ENCODE measurements around the gene DCST2. TPM values are rescaled to one million over a fixed set of nuclear protein-coding genes. Genes with fewer than 3 reads are reported as not detected.

DCST2 gene
- total and polyA plus RNA-seq, 2 of the 8 experiments (the other 6 are each of a cell fraction or from before 2014, with no cell fraction given): 0.43 to 2.1 TPM

DNA sequence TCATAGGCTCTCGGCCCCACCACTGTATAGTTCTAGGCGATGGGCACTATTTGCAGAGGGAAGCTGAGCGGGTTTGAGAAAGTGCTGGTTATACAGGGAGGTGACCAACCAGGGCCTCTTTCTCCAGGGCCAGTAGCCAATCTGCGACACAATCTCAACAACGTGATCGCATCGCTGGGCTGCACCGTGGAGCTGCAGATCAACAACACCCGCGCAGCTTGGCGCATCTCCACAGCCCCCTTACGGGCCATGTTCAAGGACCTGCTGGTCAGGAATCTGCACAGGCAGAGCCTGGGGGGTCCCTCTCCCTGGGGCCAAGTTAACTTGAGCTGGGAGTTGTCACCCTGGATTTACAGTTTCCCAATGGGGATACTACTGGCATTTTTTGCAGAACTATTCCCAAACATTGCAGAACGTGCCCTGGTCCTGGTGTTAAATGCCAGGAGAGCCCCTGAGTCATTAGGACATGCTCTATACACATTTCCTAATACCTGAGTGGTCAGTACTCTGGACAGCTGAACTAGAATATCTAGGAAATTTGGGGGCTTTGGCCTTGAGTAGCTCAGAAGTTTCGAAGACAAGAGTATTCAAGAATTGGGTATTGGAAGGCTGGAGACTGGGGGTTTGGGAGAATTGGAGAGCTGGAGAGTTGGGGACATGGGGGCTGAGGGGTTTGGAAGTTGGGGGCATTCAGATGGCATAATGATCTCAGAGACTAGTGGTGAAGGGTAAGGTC, 6.9 kb upstream of the DCST2 start:
- H3K79me2 ChIP-seq (ENCODE audit: control insufficient read depth in 1 of 2, insufficient read depth in 2 of 2, low read length in 2 of 2): no peaks in the 10 kb centered on the region
- H3K36me3 ChIP-seq (ENCODE audit: control insufficient read depth in 2 of 4, insufficient read depth in 4 of 4, low read length in 3 of 4): no peaks in the 10 kb centered on the region
- H4K5ac ChIP-seq (ENCODE audit: insufficient read length, low read depth, low read length): no peak overlapping the region
- H3K23ac ChIP-seq (ENCODE audit: insufficient read length): no peak overlapping the region
- no peak overlapping the region for H3K9ac ChIP-seq (replicated peaks in 1 of 4; ENCODE audit: extremely low read depth in 1 of 4, low read depth in 3 of 4, low read length in 3 of 4)
- no peak overlapping the region for H3K14ac ChIP-seq (ENCODE audit: insufficient read length)
- no peak overlapping the region for H2AK5ac ChIP-seq (ENCODE audit: low read depth, low read length)
- no peak overlapping the region for H2AFZ ChIP-seq (ENCODE audit: low read length)
- no peak overlapping the region for H2BK20ac ChIP-seq (ENCODE audit: low read length)
- no peak overlapping the region for H2BK120ac ChIP-seq (replicated peaks; ENCODE audit: low read depth, low read length)
- WGBS, 2 experiments (ENCODE audit: extremely low coverage in 1 of 2, insufficient coverage in 1 of 2, insufficient read length in 1 of 2, insufficient replicate concordance in 2 of 2, low coverage in 1 of 2, low lambda C conversion rate in 2 of 2, missing lambda C conversion rate in 1 of 2): 94% methylated on average over 14 of the region's 14 CpGs; no CpG with 5 or more reads in 1 of the 2 experiments
- no peaks in the 10 kb centered on the region for H3K23me2 ChIP-seq (ENCODE audit: low read depth, low read length)
- H3K4me1 ChIP-seq (replicated peaks in 1 of 4; ENCODE audit: control insufficient read depth in 3 of 4, insufficient read depth in 4 of 4, low read length in 3 of 4): peaks cover 0 to 5% (median 3%) of the 10 kb centered on the region in 4 experiments; a peak in 4 of 7 replicates
- no peak overlapping the region for H4K91ac ChIP-seq (replicated peaks; ENCODE audit: insufficient read length, low read length)
- H3K18ac ChIP-seq (ENCODE audit: extremely low read depth, low read length): no peak overlapping the region
- H2BK5ac ChIP-seq (ENCODE audit: low read depth, low read length): no peak overlapping the region
- H3K56ac ChIP-seq (replicated peaks; ENCODE audit: insufficient read length, low read depth, low read length): no peak overlapping the region
- H3K4me3 ChIP-seq (ENCODE audit: extremely low read depth in 1 of 4, insufficient read depth in 2 of 4, low read depth in 3 of 4, low read length in 4 of 4): no peak overlapping the region
- DNase-seq (ENCODE audit: low read depth in 1 of 2, low spot score in 2 of 2): no peak
- H4K20me1 ChIP-seq (replicated peaks in 1 of 2; ENCODE audit: control insufficient read depth in 1 of 2, insufficient read depth in 2 of 2, low read length in 2 of 2): no peaks in the 10 kb centered on the region
- H4K8ac ChIP-seq (ENCODE audit: extremely low read depth, insufficient read depth, low read length): no peak overlapping the region
- H3K27ac ChIP-seq (ENCODE audit: low read depth, low read length): no peak overlapping the region
- no peak overlapping the region for H3K4me2 ChIP-seq (ENCODE audit: insufficient read depth in 1 of 2, low read depth in 2 of 2, low read length in 2 of 2)
- ChIA-PET CTCF (ENCODE audit: partially characterized antibody) (interaction anchor here (1.2 to 32.4 kb wide), 10 partner anchors 9 to 167 kb away, joined by 3 to 907 read pairs (median 9); partner anchors contain the start of genes ADAM15, DCST1, DCST2 and EFNA3), POLR2A (ENCODE audit: partially characterized antibody) (interaction anchor here (0.9 to 2.0 kb wide), 5 partner anchors 11 to 84 kb away, joined by 3 to 10 read pairs (median 4); partner anchors contain the start of gene PBXIP1)
- no peak overlapping the region for H2BK15ac ChIP-seq (ENCODE audit: low read length)
- H3K79me1 ChIP-seq (ENCODE audit: low read depth, low read length): no peaks in the 10 kb centered on the region; the same call in 1 of the 2 replicates
- no peak overlapping the region for H3K4ac ChIP-seq (replicated peaks; ENCODE audit: insufficient read length, low read depth, low read length)
- no peaks in the 10 kb centered on the region; a peak in 3 of 7 replicates for H3K27me3 ChIP-seq (replicated peaks in 1 of 4; ENCODE audit: control insufficient read depth in 3 of 4, extremely low read depth in 1 of 4, insufficient read depth in 3 of 4, low read length in 3 of 4)
- H3K9me3 ChIP-seq (ENCODE audit: insufficient read depth in 2 of 2, low read depth in 1 of 2, low read length in 1 of 2): no peaks in the 10 kb centered on the region
- no peak for FAIRE-seq
- no peak overlapping the region for H2BK12ac ChIP-seq (ENCODE audit: low read depth, low read length)
- TF ChIP-seq SAP30 (IDR thresholded peaks at IDR 0.05; ENCODE audit: insufficient read depth, insufficient replicate concordance, low read length) (no peak), TCF12 (IDR thresholded peaks at IDR 0.05; ENCODE audit: low read depth, low read length) (no peak), CREB1 (IDR thresholded peaks at IDR 0.05) (no peak), RFX5 (IDR thresholded peaks at IDR 0.05; ENCODE audit: borderline replicate concordance, low read depth, low read length) (no peak), HDAC6 (IDR thresholded peaks at IDR 0.05; ENCODE audit: low read depth, low read length) (no peak), CTBP2 (IDR thresholded peaks at IDR 0.05; ENCODE audit: borderline replicate concordance, insufficient read depth, insufficient read length, low read length) (no peak), TAF1 (IDR thresholded peaks at IDR 0.05; ENCODE audit: low read depth, low read length) (no peak), SIN3A (conservative IDR thresholded peaks at IDR 0.05 in 1 of 2, IDR thresholded peaks at IDR 0.05 in 1 of 2; ENCODE audit: low read depth in 1 of 2, low read length in 2 of 2) (no peak), EGR1 (IDR thresholded peaks at IDR 0.05; ENCODE audit: borderline replicate concordance, low read depth, low read length) (no peak), PHF8 (conservative IDR thresholded peaks at IDR 0.05; ENCODE audit: low read depth, low read length) (no peak), POLR2A (IDR thresholded peaks at IDR 0.05; ENCODE audit: control extremely low read depth in 1 of 2, low read depth in 2 of 2, low read length in 2 of 2) (no peak), SIRT6 (IDR thresholded peaks at IDR 0.05; ENCODE audit: low read length) (no peak), RNF2 (IDR thresholded peaks at IDR 0.05; ENCODE audit: borderline replicate concordance, low read depth, low read length, missing control alignments, poor library complexity, severe bottlenecking) (no peak)

Measured in H1 (cell line).